Dermis microvascular lymphatic vessel endothelial cell (primary cell): ENCODE data around the gene P2RX6. TPM values are rescaled to one million over a fixed set of nuclear protein-coding genes. Genes with fewer than 3 reads are reported as not detected.
"Not testable (repeated sequence)": the region's sequence is repeated elsewhere in the genome, so short reads cannot be mapped to it uniquely, and the experiment has no call there.

ENCODE experiments used
- DNase-seq, 2 donors: peaks; one replicate each; pipeline versions ENCODE4 v3.0.0 to v3.0.0-alpha.2; 2010; ENCODE audit warnings: low read depth in 2 of 2
- total RNA-seq: library from RNA; depleted of rRNA; stranded (reverse); fragments of >200 nt; gene quantifications from 2 replicates; pipeline ENCODE4 v1.2.1, GENCODE V29; 2014

P2RX6 gene
- total RNA-seq, 1 donor from 2014 or later = not detected

DNA sequence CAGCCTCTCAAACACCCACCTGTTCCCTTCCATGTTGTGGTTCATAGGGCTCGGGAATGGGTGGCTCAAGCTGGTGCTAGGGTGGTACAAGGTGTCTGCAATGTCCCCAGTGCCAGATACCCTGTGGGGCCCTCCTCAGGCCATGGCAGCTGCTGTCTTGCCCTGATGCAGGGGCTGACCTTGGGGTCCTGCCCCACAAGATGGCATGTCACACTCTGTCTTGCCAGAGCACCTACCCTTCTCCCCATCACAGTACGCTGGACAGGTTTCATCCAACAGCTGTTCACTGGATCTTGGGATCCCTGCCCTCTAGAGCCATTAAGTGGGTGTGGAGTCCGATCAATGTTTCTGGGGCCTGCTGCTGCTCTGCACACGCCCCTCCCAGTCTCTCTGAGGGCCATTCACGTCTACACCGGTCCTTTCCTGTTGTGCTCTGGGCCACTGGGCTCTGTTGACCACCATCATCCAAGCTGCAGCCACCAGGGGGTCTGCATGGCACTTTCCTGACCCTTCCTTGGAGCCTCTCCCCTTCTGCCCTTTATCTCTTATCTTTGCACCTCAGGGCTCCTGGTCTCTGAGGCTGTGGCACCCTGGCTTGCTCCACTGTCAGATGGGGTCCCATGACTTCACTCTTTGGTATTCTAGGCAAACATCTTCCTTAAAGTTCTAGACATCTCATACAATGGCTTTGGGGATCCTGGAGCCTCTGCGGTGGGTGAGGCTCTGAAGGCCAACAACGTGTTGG is 37.9 kb downstream of the P2RX6 start:
- DNase-seq = no peak

DNA sequence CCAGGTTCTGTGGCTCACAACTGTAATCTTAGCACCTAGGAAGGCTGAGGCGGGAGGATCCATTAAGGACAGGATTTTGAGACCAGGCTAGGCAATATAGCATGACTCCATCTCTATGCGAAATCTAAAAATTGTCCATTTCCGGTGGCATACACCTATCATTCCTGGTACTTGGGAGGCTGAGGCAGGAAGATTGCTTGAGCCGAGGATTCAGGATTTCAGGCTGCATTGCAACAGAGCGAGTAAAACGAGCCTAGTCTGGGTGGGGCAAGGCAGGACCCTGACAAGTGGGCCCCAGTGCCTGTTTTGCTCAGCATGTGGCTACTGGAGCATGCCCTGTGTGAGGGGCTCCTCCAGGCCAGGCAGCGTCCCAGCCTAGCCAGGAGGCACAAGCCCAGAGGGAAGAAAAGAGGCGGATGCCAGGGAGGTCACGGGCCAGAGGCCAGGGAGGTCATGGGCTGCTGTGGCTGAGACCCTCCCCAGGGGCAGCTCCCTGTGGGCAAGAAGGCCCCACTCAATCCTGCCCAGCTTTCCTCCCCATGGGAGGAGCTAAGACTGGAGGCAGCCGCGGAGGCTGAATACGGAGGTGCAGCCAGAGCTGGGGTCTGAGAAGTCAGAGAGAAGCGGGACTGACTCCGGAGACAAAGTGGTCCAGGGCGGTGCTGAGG is 39.2 kb downstream of the P2RX6 start:
- no peak for DNase-seq

DNA sequence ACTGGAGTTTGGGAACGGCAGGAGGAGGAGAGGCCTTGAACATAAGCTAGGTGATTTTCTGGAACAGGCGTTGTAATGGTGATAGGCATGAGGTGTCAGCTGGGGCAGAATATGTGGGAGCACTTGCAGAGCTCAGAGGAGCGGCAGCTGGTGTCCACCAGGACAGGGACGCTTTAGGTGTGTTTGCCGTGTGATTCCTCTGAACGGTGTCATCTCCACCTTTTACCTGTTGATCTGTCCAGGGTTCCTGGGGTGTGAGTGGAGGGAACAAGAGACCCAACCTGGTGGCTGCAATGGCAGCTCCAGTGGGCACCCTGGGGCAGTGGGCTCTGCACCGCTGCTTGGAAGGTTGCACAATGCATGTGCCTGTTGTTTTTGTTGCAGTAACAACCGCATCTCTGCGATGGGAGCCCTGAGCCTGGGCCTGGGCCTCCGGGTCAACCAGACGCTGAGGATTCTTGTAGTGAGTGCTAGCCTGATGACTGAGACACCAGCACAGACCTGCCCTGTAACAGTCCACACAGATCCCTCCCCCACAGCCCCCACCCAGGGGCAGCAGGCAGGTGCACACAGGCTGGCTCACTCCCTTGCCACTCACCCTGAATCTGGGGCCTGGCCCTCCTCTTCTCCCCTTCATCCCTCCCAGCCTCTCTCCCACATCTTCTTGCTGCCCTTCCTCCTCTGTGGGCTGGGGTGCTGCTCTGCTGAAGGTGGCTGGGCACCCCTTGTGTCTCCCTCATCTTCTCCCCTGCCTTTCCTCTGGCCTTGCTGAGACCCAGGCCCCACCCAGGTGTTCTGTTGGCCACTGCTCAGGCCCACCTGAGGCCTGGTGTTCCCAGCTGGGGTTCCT is 40.0 kb downstream of the P2RX6 start:
- DNase-seq = no peak

DNA sequence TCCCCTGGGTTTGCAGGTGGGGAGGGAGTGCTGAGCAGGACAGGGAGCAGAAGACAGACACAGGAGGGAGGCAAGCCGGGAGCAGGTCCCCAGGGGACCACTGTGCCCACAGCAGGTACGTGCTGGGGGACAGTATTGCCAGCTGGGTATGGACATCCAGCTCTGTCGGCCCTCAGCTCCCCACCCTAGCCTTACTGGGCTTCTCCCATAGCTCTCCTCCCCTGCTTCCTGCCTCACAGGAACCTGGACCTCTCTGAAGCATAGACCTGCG is 40.5 kb downstream of the P2RX6 start:
- no peak for DNase-seq

DNA sequence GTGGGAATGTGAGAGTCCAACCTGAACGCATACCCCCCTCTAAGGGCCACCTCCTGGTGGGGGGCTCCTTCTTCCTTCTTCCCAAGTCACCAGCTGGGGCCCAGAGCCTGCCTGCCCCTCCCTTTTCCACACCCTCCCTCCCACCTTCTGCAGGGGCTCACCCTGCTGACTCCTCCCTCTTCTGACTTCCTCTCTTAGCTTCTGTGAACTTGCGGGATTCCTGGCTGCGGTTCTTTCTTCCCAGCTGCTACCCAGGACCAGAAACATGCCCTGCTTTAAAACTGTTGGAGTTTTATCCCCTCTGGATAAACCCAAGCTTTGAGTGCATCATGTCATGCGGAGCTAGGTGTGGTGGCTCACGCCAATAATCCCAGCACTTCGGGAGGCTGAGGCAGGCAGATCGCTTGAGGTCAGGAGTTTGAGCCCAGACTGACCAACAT is 40.9 kb downstream of the P2RX6 start:
- no peak for DNase-seq

DNA sequence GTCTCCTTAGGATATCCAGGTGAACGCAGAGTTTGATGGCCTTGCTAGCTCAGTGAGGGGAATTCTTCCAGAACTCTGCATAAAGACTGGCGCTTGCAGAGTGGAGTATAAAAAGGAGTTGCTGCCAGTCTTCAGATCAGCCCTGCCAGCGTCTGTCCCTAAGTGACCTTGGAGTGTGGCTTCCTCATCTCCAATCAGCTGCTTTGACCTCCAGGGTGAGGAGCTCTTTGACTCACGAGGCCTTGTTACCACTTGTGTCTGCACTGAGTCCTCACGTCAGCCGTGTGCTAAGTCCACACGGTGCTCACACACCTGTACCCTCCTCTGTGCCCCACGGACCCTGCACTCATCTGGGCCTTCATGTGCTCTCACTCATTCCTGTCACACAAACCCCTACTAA is 45.4 kb downstream of the P2RX6 start:
- not testable (repeated sequence) for DNase-seq

DNA sequence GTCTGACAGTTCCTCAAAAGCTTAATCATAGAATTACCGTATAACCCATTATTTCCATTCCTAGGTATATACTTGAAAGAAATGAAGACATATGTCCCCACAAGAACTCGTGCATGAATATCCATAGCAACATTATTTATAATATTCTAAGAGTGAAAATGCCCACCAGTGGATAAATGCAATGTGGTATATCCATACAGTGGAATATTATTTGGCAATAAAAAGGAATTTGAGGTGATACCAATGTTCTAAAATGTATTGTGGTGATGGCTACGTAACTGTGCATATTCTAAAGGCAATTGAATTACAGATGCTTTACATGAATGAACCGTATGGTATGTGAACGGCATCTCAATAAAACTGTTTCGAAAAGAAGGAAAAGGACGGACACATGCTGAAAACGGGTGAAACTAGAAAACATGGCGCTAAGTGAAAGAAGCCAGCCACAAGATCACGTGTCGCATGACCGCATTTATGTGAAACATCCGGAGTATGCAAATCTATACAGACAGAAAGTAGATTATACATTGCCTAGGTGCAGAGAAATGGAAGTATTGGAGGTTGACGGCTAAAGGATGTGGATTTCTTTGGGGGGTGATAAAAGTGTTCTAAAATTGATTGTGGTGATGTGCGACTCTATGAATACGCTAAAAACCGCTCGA is 46.8 kb downstream of the P2RX6 start:
- not testable (repeated sequence) for DNase-seq

DNA sequence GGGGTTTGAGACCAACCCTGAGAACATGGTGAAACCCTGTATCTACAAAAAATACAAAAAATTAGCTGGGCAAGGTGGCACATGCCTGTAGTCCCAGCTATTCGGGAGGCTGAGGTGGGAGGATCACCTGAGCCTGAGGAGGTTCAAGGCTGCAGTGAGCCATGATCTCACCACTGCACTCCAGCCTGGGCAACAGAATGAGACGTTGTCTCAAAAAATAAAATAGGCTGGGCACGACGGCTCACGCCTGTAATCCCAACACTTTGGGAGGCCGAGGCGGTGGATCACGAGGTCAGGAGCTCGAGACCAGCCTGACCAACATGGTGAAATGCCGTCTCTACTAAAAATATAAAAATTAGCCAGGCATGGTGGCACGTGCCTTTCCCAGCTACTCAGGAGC is 49.5 kb downstream of the P2RX6 start:
- not testable (repeated sequence) for DNase-seq

DNA sequence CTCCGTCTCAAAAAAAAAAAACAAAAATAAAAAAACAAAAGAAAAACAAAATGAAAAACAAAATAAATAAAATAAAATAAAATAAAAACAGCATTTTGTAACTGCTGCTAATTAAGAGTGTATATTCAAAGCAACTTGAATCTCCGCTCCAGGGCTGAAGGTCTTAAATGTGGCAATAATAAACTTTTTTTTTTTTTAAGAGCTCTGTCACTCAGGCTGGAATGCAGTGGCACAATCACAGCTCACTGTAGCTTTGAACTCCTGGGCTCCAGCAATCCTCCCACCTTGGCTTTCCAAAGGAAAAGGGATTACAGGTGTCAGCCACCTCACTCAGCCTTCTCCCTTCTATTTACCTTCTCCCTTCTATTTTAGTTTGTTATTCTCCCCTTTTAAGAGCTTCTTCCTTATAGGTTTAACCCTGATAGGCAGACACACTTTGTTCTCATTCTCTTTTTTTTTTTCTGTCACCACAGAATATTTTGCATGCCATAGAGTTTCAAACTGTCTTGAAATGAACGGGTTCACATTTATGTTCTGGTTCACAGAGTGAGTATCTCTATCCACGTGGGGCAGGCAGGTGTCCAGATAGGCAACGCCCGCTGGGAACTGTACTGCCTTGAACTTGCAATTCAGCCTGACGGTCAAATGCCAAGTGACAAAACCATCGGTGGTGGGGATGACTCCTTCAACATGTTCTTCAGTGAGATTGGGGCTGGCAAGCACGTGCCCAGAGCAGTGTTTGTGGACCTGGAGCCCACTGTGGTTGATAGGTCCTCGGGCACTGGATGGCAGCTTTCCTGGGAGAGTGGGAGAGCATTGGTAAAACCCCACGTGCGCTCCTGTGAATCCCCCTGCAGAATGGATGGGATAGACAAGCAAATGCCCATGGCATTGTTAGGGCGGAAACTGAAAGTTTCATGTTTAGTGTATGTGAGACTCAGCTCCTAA is 50.2 kb downstream of the P2RX6 start:
- DNase-seq = no peak

DNA sequence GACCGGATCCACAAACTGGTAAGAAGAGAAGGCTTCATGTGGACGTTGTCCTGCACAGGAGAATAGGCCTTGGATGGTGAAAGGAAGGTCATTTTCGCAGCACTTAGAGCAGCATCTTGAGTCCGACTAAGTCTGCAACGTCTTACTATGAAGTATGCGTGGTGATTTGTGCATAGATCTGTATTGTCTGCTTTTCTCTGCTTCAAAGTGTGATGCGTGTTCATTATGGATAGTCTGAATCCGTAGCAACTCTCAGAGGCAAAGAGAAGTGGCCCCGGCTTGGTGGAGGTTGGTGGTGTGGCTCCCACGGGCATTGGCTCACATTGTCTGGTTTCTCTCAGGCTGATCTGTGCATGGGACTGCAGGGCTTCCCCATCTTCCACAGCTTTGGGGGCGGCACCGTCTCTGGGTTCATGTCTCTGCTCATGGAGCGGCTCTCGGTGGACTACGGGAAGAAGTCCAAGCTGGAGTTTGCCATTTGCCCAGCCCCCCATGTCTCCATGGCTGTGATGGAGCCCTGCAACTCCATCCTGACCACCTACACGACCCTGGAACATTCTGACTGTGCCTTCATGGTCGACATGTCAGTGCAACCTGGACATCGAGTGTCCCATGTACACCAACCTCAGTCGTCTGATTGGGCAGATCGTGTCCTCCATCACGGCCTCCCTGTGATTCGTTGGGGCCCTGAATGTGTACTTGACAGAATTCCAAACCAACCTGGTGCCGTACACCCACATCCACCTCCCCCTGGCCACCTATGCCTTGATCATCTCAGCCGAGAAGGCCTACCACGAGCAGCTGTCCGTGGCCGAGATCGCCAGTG is 52.3 kb downstream of the P2RX6 start:
- DNase-seq = no peak

DNA sequence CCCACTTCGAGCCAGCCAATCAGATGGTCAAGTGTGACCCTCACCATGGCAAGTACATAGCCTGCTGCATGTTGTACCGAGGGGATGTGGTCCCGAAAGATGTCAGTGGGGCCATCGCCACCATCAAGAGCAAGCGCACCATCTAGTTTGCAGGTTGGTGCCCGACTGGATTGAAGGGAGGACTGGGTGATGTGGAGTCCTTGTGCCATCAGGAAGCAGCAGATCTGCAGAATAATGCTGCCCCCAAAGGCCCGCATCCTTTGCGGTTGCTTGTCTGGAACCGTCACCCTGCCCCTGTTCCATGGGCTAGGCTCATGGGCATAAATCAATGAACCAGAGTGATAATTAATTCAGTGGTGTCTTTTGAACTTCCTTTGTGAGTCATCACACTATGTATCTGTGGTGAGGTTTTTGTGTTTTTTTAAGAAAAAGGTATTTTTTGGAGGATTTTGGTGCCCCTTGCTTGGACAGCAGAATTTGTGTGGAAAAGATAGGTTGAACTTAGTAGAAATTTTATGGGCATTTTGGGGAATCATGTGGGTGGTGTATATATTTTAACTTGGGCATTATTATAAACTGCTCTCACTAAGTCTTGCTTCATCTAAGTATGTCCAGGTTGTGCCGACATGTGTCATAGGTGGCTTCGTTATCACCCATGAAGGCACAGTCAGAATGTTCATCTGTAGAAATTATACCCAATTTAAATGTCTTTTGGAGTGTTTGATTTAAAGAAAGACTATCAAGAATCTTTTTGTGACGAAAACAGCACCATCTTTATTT is 53.1 kb downstream of the P2RX6 start:
- no peak for DNase-seq

DNA sequence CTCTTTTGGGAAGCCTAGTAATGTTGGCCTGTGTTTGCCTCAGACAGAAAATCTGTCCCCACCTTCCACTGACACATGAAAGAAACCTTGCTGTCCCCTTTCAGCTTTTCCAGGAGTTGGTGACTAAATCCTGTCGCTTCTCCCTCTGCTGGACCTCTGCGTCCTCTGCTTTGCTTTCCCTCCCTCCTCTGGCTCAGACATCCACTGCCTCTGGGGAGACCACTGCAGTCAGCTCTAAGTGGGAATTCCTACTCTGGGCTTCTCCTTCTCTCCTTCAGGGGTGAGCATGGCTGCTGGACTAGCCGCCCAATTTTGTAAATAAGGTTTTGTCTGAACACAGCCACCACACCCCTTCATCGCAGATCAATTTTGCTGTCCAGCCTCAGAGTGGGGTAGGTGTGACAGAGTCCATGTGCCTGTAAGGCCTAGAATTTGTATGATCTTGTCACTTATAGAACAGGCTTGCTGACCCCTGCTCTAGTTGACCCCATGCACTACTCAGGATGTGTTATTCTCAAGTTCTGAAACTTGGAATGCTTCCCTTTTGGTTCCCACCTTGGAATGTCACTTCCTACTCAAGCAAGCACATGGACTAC is 53.8 kb downstream of the P2RX6 start:
- no peak for DNase-seq

DNA sequence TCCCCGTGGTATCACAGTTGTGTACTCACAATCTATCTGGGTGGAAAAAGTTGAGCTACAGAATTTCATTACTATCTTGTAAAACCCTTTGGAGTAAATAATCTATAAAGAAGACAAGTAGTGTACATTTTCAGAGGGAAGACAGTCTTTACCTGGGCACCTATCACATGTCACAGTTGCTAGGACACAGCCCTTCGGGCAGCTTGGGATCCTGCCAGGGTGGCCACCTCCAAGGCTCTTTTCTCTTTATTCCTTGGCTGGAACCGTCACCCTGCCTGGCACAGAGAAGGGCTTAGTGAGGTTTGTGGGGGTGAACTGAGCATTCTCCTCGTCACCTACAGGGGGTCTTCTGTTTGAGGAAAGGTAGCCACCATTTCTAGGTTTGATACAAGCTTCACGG is 54.4 kb downstream of the P2RX6 start:
- no peak for DNase-seq

DNA sequence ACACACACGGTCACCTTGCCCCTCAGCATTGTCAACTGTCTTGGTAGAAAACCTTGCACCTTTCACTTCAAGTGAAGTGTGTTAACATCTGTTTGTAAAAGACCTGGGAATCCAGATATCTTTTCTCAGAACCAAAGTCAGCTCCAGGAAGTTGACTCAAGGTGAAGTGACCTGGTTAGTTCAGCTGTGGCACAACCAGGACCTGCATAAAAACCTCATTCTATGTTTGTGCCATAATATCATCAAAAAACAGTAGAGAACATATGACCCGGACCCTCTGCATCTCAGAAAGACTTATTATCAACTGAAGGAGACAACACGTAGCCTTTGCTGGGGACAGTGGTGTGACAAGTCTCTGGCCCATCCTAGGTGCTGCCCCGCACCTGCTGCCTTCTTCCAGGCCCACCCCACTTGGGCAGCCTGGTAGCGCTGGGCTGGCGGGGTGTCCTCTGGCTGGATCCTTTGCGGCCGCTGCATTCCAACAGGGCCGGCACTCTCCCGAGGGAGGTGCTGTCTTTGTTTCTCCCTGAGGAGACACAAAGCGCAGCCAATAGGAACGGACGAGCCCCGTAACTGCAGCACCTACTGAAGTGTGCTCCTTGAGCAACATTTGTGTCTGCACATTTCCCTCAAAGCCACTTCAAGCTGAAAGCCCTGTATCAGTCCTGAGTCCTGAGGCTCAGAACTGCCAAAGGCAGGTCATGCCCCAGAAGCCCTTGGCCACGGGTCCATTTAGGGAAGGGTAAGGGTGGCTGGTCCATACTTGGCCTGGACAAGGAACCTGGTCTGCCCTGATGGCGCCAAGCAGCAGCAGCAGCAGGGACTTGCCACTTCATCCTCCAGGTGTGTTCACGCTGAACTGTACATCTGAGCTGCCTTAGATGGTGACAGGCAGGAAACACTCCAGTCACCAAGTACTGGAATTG is 56.0 kb downstream of the P2RX6 start:
- DNase-seq = no peak

DNA sequence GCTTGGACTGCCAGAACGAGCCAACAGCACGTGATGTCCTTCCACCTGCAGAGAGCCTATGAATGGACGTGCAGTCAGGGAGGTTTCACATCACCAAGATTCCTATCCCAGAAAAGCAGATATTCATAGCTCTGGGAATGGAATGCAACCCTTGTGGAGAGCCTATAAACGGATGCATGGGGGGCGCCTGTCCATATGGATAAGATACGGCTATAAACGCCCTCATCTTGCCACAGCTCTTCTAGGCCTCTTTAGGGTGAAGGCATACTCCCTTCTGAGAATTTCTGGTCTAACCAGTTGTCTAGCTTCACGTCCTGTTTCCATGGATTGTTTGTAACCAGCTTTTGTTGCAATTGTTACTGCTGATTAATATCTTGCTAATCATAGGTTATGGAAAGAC is 56.8 kb downstream of the P2RX6 start:
- DNase-seq = not testable (repeated sequence)

DNA sequence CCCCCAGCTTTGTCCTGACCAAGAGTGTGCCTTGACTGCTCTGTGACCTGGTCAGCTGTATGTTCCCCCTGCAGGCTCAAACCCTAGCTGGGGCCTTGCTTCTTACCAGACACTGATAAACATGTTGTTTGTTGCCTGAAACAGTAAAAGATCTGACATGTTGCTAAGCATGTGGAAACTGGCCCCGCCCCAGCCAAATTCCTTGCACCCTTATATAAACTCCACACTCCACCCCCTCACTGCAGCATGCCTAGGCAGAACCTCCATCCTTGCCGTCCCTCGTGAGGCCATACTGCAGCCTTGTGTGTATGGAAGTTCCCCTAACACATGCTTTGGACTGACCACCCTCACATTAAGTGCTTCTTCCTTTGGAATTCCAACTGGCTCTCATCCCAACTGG is 58.1 kb downstream of the P2RX6 start:
- no peak for DNase-seq

DNA sequence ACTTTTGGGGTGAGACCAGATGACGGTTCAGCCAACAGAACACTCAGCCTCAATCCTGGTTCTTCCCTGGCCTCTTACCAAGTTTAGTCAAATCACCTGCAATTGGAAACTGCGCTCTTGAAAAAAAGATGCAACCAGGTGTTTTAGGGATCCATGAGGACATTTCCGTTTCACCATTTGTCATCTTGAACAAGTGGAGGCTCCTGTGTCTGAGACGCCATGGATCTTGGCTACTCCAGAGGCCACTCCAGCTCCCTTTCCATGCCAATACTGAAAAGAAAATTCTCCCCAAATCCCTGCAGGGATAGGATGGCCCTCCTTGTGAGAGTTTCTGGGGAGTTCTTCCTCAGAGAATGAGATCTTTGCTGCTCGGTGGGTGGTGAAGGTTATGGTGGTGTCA is 58.5 kb downstream of the P2RX6 start:
- DNase-seq = no peak
